Lung (tissue), 12 donors: ENCODE results near the gene FOXRED1. TPM values are rescaled to one million over a fixed set of nuclear protein-coding genes. Genes with fewer than 3 reads are reported as not detected.
A peak's percentile ranks its signal among the peaks of the same experiment; 100 is the strongest.

Source experiments
- ATAC-seq: fragments of 200-7000 bp; cut with Tn5 transposase; one replicate; pipeline ENCODE4 v1.9.1; 2020; ENCODE audit warnings: moderate number of reproducible peaks; ENCODE audit not compliant: insufficient read depth, low FRiP score
- DNase-seq, 3 donors: peaks; one replicate each; pipeline ENCODE4 v3.0.0-alpha.2; 2013 to 2017
- H3K27ac ChIP-seq, 2 donors: one replicate each; pipeline ENCODE4 v1.5.1; 2013; ENCODE audit warnings: mild to moderate bottlenecking in 2 of 2, moderate library complexity in 2 of 2, control low read depth in 1 of 2, inconsistent platforms in 1 of 2, low read depth in 1 of 2, low read length in 1 of 2
- H3K27me3 ChIP-seq, 3 donors: one replicate each; pipeline ENCODE4 v1.5.1; 2013; ENCODE audit warnings: low read length in 2 of 3; ENCODE audit not compliant: control insufficient read depth in 3 of 3, insufficient read depth in 3 of 3
- H3K36me3 ChIP-seq, 4 donors: one replicate each; pipeline ENCODE4 v1.5.1; 2013; ENCODE audit warnings: low read length in 4 of 4, mild to moderate bottlenecking in 1 of 4, moderate library complexity in 1 of 4; ENCODE audit not compliant: control insufficient read depth in 4 of 4, insufficient read depth in 4 of 4
- H3K4me1 ChIP-seq, 5 donors: one replicate each; pipeline ENCODE4 v1.5.1; 2013; ENCODE audit warnings: low read length in 5 of 5, mild to moderate bottlenecking in 2 of 5, moderate library complexity in 1 of 5; ENCODE audit not compliant: control insufficient read depth in 5 of 5, insufficient read depth in 5 of 5
- H3K4me3 ChIP-seq: one replicate; pipeline ENCODE4 v1.5.1; 2013; ENCODE audit warnings: mild to moderate bottlenecking, control low read depth, moderate library complexity
- H3K9ac ChIP-seq, 2 donors: one replicate each; pipeline ENCODE4 v1.5.1; 2013; ENCODE audit warnings: low read length in 2 of 2, control low read depth in 1 of 2; ENCODE audit not compliant: insufficient read depth in 1 of 2
- H3K9me3 ChIP-seq, 4 donors: one replicate each; pipeline ENCODE4 v1.5.1; 2013; ENCODE audit warnings: low read length in 3 of 4, mild to moderate bottlenecking in 1 of 4, moderate library complexity in 1 of 4; ENCODE audit not compliant: control insufficient read depth in 4 of 4, insufficient read depth in 3 of 4
- WGBS, 2 donors: extraction: QIAGEN DNeasy Blood & Tissue Kit; methylation state at CpG; one replicate each; pipeline ENCODE4 v1.1.7; 2013; 5-methylcytosine and 5-hydroxymethylcytosine counted together
- polyA plus RNA-seq, 2 donors: library from polyadenylated mRNA; stranded (reverse); fragments of 200-250 nt; gene quantifications; one replicate each; pipeline ENCODE4 v1.2.1, GENCODE V29; 2013
- total RNA-seq, 2 donors: library from RNA; depleted of rRNA in 1 of 2; stranded (reverse); fragments of >200 nt in 1 of 2; gene quantifications; one replicate each; pipeline ENCODE4 v1.2.1, GENCODE V29; 2014 to 2021
- TF ChIP-seq, protein P1 (sequence below): IDR thresholded peaks from 2 replicates; pipeline ENCODE4 v1.5.1; 2012; ENCODE audit warnings: mild to moderate bottlenecking; ENCODE audit errors: control extremely low read depth, extremely low read depth
- donor health status: control.
- donor health status: control.
- donor health status: Bipolar disorder and iron deficiency.
- donor health status: healthy.
- donor health status: DM: yes; HTN: yes; CAD: no.

FOXRED1 gene
- total and polyA plus RNA-seq, 4 donors: 18.0 to 28.4 (median 20.7) TPM

GRCh38 chr11:126310992-126311310 lies 42.0 kb downstream of the FOXRED1 start:
- WGBS, 2 donors: 42 to 53% methylated on average over 6 of the region's 6 CpGs
- DNase-seq (no peak), ATAC-seq (peak; percentile 22)
- H3K9me3 ChIP-seq: no peaks in the 10 kb centered on the region
- no peaks in the 10 kb centered on the region for H3K27me3 ChIP-seq
- peak overlapping the region in 1 of 2 donors; percentile 44 for H3K27ac ChIP-seq
- peaks cover 0 to 8% (median 4%) of the 10 kb centered on the region in 5 donors for H3K4me1 ChIP-seq
- no peak overlapping the region for H3K9ac ChIP-seq
- TF ChIP-seq, protein P1, sequence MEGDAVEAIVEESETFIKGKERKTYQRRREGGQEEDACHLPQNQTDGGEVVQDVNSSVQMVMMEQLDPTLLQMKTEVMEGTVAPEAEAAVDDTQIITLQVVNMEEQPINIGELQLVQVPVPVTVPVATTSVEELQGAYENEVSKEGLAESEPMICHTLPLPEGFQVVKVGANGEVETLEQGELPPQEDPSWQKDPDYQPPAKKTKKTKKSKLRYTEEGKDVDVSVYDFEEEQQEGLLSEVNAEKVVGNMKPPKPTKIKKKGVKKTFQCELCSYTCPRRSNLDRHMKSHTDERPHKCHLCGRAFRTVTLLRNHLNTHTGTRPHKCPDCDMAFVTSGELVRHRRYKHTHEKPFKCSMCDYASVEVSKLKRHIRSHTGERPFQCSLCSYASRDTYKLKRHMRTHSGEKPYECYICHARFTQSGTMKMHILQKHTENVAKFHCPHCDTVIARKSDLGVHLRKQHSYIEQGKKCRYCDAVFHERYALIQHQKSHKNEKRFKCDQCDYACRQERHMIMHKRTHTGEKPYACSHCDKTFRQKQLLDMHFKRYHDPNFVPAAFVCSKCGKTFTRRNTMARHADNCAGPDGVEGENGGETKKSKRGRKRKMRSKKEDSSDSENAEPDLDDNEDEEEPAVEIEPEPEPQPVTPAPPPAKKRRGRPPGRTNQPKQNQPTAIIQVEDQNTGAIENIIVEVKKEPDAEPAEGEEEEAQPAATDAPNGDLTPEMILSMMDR: no peak
- no peak overlapping the region for H3K4me3 ChIP-seq
- H3K36me3 ChIP-seq: peaks cover 0 to 12% (median 8%) of the 10 kb centered on the region in 4 donors

DNA sequence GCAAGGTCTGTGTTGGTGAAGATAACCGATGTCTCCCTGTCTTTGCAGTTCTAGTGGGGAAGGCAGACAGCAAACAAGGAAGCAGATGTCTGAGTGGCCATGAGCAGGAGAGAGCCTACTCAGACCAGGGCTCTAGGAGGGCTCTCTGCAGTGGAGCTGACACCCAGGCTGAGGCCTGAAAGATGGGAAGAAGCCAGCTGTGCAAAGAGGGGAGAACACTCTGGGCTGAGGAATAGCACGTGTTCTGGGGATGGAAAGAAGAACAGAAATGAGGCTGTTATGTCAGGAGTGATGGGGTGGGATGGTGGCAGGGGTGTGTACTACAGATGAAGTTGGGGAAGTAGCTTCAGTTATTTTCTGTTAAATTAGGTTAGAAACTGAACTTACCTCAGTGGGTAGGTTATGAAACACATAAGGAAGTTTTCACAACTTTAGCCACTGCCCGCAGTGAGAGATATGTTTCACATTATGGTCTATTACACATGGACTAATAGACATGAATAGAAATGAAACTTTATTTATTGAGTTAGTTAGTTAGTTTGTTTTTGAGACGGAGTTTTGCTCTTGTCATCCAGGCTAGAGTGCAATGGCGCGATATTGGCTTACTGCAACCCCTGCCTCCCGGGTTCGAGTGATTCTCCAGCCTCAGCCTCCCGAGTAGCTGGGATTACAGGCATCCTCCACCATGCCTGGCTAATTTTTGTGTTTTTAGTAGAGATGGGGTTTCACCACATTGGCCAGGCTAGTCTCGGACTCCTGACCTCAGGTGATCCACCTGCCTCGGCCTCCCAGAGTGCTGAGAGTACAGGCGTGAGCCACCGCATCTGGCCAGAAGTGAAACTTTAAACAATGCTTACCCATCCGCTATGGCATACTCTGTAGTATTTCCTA lies 42.7 kb downstream of the FOXRED1 start:
- TF ChIP-seq, protein P1: no peak

GRCh38 chr11:126312961-126313360 lies 44.0 kb downstream of the FOXRED1 start:
- TF ChIP-seq, protein P1: no peak
- peaks cover 0 to 10% (median 6%) of the 10 kb centered on the region in 4 donors for H3K36me3 ChIP-seq
- no peak overlapping the region for H3K27ac ChIP-seq
- no peak for ATAC-seq
- no peak for DNase-seq
- H3K9me3 ChIP-seq: no peaks in the 10 kb centered on the region
- no peak overlapping the region for H3K9ac ChIP-seq
- H3K4me1 ChIP-seq: peaks cover 0 to 16% (median 11%) of the 10 kb centered on the region in 5 donors
- no peaks in the 10 kb centered on the region for H3K27me3 ChIP-seq
- 76 to 88% methylated on average over 8 of the region's 8 CpGs for WGBS, 2 donors
- no peak overlapping the region for H3K4me3 ChIP-seq

More for the DNA sequence above, 42.7 kb downstream of the FOXRED1 start:
- no peak overlapping the region for H3K9ac ChIP-seq
- ATAC-seq (no peak), DNase-seq (no peak)
- 46 to 78% methylated on average over 14 of the region's 14 CpGs for WGBS, 2 donors
- peaks cover 0 to 10% (median 7%) of the 10 kb centered on the region in 4 donors for H3K36me3 ChIP-seq
- peak overlapping the region in 1 of 2 donors; percentile 79 for H3K27ac ChIP-seq
- no peak overlapping the region for H3K4me3 ChIP-seq
- no peaks in the 10 kb centered on the region for H3K9me3 ChIP-seq
- H3K4me1 ChIP-seq: peaks cover 0 to 8% (median 4%) of the 10 kb centered on the region in 5 donors
- no peaks in the 10 kb centered on the region for H3K27me3 ChIP-seq
